Cerebellar nuclear complex (tissue), 1 donor: ENCODE measurements around the gene PGD.
"Not testable (repeated sequence)": the region's sequence is repeated elsewhere in the genome, so short reads cannot be mapped to it uniquely, and the experiment has no call there.

ENCODE experiments used
- DNase-seq, 2 experiments: peaks; one replicate each; lab custom pipeline; 2025; lab: John Stamatoyannopoulos, UW

Gene PGD

DNA sequence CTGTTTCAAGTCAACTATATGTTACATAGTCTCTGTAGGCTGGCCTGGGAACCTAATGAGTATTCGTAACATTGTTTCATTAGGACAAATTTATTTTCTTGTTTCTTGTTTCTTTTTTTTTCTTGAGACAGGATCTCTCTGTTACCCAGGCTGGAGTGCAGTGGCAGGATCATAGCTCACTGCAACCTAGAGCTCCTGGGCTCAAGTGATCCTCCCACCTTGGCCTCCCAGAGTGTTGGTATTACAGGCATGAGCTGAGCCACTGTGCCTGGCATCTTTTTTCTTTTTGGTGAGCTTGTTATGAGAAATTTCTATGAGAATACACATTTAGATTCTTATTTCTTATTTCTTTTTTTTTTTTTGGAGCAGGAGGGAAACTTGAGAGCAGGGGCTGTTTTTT lies 38.2 kb downstream of the PGD start:
- no peak for DNase-seq

DNA sequence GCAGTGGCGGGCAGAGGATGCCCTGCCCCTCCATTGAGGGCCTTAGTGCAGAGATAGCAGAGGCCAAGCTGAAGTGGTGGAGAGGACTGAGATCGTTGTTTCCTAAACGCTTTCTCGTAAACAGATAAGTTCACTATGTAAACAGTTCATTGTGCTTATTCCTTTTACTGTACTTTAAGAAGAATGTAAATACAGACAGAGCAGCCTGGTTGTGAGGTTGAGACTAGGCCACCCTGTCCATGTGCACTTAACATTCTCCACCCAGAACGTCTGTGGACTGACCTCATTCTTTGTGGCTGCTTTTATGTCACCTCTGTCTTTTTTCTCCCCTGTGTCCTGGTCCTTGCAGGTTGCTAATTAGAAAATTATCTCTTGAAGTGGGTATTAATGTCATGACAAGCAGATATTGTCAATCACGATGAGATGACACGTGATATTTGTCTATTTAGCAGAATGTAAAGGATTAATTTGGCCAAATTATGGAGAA lies 39.9 kb downstream of the PGD start:
- no peak for DNase-seq

DNA sequence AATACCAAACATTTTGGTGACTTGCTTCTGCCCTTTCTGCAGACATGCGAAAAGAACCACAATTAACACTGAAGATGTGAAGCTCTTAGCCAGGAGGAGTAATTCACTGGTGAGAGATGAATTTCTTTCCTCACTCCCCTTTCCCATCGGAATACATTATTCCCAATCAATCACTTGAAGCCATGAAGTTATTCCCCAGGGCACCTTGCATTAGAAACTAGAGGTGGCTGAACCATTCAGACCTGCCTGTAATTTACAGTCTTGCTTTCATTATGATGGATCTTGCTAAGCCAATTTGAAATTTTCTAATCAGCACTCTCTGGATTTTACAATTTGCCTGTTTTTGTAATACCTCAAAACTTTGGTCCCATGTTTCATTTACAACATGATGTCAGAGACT lies 41.4 kb downstream of the PGD start:
- no peak for DNase-seq

DNA sequence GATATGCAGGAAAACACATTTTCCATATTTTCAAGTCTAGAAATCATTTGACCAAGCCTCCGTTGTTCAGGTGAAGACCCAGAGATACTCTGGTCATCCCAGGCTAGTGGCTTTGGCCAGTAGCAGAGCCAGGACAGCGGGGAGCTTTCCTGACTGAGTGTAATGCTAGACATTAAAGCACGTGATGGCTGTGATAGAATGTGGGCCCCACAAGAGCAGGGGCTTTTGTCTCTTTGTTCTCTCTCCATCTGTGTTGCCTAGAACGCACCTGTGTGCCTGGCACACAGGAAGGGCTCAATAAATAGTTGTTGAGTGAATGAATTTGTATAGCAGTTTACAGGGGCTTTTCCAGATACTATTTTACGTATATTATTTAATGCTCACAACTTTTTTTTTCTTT lies 41.9 kb downstream of the PGD start:
- no peak for DNase-seq

DNA sequence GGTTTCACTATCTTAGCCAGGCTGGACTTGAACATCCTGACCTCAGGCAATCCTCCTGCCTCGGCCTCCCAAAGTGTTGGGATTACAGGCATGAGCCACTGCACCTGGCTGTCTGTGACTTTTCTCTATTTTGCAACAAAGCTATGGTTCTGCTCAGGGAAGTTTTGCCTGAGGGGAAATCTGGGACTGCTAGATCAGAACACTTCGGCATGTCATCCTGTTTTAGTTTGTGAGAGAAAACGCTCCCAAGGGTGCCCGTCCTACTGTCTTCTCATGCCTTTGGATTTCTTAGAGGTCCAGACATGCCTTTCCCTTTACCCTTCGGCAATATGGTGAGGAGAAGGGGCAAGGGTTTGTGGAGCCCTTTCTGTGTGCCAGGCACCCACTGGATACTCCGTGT lies 45.4 kb downstream of the PGD start:
- no peak for DNase-seq

DNA sequence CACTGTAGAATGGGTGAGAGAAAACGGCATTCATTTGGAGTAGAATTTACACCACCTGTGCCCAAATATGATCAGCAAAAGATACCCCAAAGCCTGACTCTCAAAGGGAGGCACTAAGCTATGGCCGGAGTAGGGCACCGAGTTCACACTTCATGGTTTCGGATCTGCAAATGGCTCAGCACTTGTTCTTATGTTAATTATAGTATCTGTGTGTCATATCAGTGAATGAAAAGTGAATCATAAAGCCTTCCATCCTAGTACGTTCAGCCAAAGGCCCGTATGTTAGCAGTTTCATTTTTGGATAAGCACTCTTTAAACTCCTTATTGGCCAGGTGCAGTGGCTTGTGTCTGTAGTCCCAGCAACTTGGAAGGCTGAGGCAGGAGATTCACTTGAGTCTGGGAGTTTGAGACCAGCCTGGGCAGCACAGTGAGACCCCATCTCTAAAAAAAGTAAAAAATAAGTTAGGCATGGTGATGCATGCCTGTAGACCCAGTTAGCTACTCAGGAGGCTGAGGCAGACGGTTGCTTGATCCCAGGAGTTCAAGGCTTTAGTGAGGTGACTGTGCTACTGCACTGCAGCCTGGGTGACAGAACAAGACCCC lies 46.0 kb downstream of the PGD start:
- DNase-seq, result no peak

DNA sequence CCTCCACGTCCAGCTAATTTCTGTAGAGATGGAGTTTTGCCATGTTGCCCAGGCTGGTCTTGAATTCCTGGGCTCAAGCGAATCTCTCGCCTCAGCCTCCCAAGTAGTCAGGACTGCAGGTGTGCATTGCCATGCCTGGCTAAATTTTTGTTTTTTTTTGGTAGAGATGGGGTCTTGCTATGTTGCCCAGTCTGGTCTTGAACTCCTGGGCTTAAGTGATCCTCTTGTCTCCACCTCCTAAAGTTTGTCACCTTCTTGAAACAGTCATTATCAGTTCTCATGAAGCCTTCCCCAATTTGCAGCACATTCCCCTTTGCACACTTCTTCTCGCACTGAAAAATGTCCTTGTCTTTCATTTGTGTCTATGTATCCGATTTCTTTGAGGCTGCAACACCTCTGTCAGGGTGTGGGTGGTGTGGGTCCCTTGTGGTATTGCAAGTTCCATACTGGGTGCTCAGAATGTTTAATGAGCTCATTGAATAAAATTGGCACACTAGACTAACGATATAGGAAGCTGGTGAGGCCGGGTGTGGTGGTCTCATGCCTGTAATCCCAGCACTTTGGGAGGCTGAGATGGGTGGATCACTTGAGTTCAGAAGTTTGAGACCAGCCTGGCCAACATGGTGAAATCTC lies 48.0 kb downstream of the PGD start:
- no peak for DNase-seq

DNA sequence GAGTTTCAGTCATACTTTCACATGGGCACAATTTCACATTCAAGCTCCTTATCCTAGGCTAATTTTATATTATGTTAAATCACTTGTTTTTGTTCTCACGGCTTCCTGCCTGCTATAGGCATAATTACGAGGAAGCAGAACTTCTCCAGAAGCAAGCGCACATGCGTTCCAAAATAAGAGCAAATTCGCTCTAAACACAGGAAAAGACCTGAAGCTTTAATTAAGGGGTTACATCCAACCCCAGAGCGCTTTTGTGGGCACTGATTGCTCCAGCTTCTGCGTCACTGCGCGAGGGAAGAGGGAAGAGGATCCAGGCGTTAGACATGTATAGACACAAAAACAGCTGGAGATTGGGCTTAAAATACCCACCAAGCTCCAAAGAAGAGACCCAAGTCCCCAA lies 50.9 kb downstream of the PGD start, which contains the start of gene CORT:
CORT (plus strand) TSS at position 281 of the 400 bp plus-strand sequence. CDS start 193 bp downstream, outside the sequence.
- DNase-seq, result no peak

DNA sequence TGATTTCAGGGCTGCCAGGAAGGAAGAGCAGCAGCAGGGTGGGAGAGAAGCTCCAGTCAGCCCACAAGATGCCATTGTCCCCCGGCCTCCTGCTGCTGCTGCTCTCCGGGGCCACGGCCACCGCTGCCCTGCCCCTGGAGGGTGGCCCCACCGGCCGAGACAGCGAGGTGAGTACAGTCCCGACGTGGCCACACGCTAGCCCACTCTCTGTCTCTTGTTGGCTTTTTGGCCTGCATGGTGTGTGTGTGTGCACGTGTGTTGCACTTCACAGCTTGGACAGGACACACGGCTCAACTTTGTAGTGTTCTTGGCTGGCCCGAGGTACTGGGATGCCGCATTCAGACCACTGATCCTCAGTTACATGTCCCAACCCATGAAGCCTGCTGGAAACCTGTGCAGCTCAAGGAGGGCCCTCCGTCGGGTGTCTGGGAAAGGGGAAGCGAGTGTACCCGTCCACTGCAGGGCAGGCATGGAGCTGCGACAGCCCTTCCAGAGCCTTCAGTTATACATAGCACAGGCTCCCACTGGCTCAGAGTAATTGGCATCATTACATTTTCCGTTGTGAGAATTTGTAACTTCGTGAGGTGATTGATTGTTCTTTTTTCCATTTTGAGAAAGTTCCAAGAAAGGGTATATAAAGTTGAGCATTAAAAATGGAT lies 51.4 kb downstream of the PGD start:
- DNase-seq, result no peak

DNA sequence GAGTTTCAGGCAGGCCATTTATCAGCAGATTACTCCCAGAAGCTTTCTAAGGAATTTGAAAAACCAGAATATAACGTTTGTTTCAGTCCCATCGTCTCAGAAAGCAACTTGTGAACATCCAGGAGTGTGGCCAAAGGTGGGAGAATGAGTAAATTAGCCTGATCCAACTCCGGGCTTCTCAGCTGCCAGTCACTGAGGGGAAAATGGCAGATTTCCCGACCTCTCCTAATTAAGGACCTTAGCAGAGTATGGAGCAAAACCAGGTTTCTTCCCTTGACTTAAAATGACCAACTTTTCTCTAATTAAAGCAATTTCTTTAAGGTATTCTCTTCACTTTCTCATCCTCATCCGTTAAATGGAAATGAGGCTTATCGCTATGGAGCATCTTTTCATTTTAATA lies 52.0 kb downstream of the PGD start:
- DNase-seq, result no peak

DNA sequence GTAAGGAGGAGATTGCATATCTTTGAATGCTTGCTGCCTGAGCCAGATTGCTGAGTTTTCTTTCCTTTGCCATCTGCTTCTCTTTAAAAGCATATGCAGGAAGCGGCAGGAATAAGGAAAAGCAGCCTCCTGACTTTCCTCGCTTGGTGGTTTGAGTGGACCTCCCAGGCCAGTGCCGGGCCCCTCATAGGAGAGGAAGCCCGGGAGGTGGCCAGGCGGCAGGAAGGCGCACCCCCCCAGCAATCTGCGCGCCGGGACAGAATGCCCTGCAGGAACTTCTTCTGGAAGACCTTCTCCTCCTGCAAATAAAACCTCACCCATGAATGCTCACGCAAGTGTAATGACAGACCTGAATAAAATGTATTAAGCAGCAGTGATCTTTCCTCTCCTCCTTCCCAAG lies 52.4 kb downstream of the PGD start:
- no peak for DNase-seq

DNA sequence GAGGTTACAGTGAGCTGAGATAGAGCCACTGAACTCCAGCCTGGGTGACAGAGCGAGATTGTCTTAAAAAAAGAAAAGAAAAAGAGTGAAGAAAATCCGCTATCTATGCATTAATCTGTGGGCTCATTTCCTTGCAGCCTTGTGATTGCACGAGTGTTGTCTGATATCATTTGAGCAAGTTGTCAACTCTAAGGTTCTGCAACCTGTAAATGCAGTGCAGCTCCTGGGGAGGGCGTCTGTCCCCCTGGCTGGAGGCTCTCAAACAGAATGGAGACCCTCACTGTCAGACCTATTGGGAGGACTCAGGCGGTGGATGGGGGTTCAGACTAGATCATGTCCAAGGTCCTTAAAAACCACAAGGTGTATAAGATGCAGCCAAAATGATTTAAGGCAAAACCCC lies 57.2 kb downstream of the PGD start:
- DNase-seq, result no peak

DNA sequence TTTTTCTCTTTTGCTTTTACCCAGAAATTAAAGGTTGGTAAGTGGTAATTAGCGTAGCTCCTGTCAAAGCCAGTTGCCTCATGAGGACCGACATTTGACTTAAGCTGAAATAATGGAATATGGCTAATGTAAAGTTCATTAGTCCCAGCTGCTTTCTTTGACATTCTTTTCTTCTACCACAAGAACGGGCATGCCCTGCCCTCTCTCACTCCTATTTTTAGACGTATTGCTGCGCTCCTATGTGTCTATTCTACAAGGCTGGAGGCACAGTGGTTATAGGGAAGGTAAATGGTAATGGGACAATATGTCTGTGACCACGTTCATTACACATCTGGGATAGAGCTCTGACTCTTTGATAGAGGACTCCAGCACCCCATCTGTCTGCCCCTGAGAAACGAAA lies 57.8 kb downstream of the PGD start:
- no peak for DNase-seq

DNA sequence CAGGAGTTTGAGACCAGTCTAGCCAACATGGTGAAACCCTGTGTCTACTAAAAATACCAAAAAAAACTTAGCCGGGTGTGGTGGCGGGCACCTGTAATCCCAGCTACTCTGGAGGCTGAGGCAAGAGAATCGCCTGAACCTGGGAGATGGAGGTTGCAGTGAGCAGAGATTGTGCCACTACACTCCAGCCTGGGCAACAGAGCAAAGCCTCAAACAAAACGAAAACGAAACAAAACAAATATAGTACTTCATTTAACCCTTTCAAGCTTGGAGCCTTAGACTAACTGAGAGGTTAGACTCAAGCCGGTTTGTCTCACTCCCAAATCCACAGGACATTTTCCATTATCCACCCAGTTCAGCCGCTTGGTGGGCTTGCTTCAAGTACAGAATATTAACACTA lies 58.6 kb downstream of the PGD start:
- DNase-seq, result not testable (repeated sequence)

DNA sequence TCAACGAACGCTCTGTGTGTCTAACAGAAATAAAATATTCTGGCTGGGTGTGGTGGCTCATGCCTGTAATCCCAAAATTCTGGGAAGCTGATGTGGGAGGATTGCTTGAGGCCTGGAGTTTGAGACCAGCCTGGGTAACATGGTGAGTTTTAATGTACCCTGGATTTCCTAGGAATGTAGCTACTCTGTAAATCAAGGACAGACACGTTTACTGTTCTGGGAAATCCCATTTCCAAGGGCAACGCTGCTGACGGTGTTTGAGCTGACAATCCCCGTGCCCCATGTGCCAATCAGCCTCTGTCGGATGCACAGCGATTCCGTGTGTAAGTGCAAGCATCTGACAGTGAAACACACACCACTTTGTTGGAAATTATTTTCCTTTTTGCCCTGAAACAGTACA lies 59.0 kb downstream of the PGD start:
- DNase-seq, result no peak

DNA sequence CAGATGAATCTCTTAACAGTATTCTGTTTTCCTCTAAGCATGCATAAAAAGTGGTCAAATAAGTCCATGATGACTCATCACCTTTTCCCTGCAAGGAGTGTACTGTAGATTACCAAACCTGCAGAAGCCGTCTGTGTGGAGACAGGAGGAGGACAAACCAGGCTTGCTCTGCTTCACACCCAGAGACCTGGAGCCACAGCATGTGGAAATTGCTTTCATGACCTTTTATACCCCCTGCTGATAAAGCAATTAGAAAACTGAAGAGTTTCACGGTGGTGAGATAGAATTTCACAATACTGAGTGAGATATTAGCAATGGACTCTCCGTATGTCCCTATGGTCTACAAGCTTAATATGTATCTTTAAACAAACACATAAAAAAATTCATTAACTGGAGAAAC lies 60.3 kb downstream of the PGD start:
- no peak for DNase-seq

DNA sequence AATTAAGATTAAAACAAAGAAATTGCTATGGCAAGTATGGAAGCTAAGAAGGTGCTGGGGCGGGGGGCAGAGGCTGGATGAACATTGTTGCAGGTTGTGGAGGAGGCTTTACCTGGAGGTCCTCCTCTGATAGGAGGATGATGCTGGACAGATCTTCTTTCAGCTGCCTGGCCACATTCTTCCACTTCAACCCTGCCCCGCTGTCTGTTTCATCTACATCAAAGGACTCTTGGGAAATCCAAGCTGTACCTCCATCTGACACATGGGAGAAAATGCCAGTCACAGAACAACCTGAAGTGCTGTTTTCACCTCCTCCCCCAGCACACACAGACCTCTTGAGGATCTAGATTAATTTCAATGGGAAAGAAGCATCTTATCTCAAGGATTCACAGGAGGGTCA lies 68.2 kb downstream of the PGD start:
- no peak for DNase-seq

DNA sequence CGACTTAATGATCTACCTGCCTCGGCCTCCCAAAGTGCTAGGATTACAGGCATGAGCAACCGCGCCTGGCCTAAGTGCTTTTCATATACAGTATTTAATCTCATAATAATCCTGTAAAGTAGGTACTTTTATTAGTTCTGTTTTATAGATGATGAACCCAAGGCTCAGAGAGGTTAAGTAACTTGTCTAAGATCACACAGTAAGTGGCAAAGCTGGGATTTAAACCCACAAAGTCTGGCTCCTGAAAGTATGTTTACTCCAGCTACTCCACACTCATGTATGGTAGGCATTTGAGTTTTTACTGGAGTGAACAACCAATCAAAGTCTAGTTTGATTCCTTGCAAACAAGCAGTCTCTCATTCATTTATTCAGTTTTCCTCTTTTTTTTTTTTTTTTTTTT lies 71.2 kb downstream of the PGD start:
- DNase-seq, result no peak
